CD14-positive monocyte (primary cell): ENCODE results near the gene SDK1. TPM values are rescaled to one million over a fixed set of nuclear protein-coding genes. Genes with fewer than 3 reads are reported as not detected.

Experiments used
- DNase-seq, 3 donors: peaks; one replicate each; pipeline ENCODE4 v3.0.0-alpha.2; 2011 to 2022
- H2AFZ ChIP-seq: 2 replicates; pipeline ENCODE4 v1.6.0; 2012; ENCODE audit warnings: mild to moderate bottlenecking, low read depth, low read length, inconsistent platforms; ENCODE audit not compliant: insufficient read depth, poor library complexity, severe bottlenecking
- H3K27ac ChIP-seq, 2 donors: 1 replicate in 1 of 2; 2 replicates in 1 of 2; pipeline ENCODE4 v1.5.1; 2012 to 2013; ENCODE audit warnings: low read length in 2 of 2, control low read depth in 1 of 2, inconsistent platforms in 1 of 2, low read depth in 1 of 2, mild to moderate bottlenecking in 1 of 2
- H3K27me3 ChIP-seq, 2 donors: one replicate each; pipeline versions ENCODE4 v1.6.0 to v1.6.1; 2011 to 2013; ENCODE audit warnings: low read length in 2 of 2; ENCODE audit not compliant: control insufficient read depth in 2 of 2, insufficient read depth in 2 of 2
- H3K36me3 ChIP-seq, 2 donors: replicated peaks in 1 of 2; 1 replicate in 1 of 2; 2 replicates in 1 of 2; pipeline versions ENCODE4 v1.5.1 to v1.6.1; 2012 to 2013; ENCODE audit warnings: low read length in 2 of 2, control low read depth in 1 of 2, inconsistent platforms in 1 of 2, mild to moderate bottlenecking in 1 of 2; ENCODE audit not compliant: insufficient read depth in 2 of 2, control insufficient read depth in 1 of 2
- H3K4me1 ChIP-seq, 2 donors: 1 replicate in 1 of 2; 2 replicates in 1 of 2; pipeline versions ENCODE4 v1.5.1 to v1.6.1; 2012 to 2013; ENCODE audit warnings: low read length in 2 of 2, control low read depth in 1 of 2, inconsistent platforms in 1 of 2, mild to moderate bottlenecking in 1 of 2, moderate library complexity in 1 of 2; ENCODE audit not compliant: insufficient read depth in 2 of 2, control insufficient read depth in 1 of 2
- H3K4me2 ChIP-seq: replicated peaks from 2 replicates; pipeline ENCODE3; 2012; ENCODE audit warnings: low read length, moderate library complexity, mild to moderate bottlenecking; ENCODE audit not compliant: poor library complexity, severe bottlenecking; ENCODE audit errors: extremely low read depth
- H3K4me3 ChIP-seq, 3 experiments: fragments of 200-600 bp in 1 of 3; sonication (generic) in 1 of 3; replicated peaks in 1 of 3; 1 replicate in 2 of 3; 2 replicates in 1 of 3; pipeline ENCODE4 v1.5.1; 2011 to 2013; ENCODE audit warnings: low read length in 3 of 3, mild to moderate bottlenecking in 3 of 3, control low read depth in 2 of 3, low read depth in 2 of 3, inconsistent platforms in 1 of 3, moderate library complexity in 1 of 3
- H3K79me2 ChIP-seq: 2 replicates; pipeline ENCODE4 v1.6.0; 2012; ENCODE audit warnings: mild to moderate bottlenecking, control low read depth, inconsistent platforms, low read length, moderate library complexity; ENCODE audit not compliant: insufficient read depth
- H3K9ac ChIP-seq: 2 replicates; pipeline ENCODE4 v1.6.0; 2017; ENCODE audit warnings: low read length, mild to moderate bottlenecking; ENCODE audit not compliant: insufficient read depth, poor library complexity, severe bottlenecking
- H3K9me3 ChIP-seq, 2 donors: replicated peaks in 1 of 2; 1 replicate in 1 of 2; 2 replicates in 1 of 2; pipeline versions ENCODE4 v1.5.1 to v1.6.1; 2012 to 2013; ENCODE audit warnings: low read length in 2 of 2, control low read depth in 1 of 2; ENCODE audit not compliant: control insufficient read depth in 1 of 2, insufficient read depth in 1 of 2
- H4K20me1 ChIP-seq: 2 replicates; pipeline ENCODE4 v1.6.0; 2012; ENCODE audit warnings: mild to moderate bottlenecking, low read length, control low read depth, moderate library complexity; ENCODE audit not compliant: insufficient read depth
- H3K27ac Mint-ChIP-seq, 7 donors: one replicate each; pipeline ENCODE4 v1.8.0; 2020; ENCODE audit warnings: mild to moderate bottlenecking in 7 of 7, mixed read lengths in 7 of 7, moderate library complexity in 6 of 7, inconsistent platforms in 2 of 7
- H3K27me3 Mint-ChIP-seq, 3 donors: one replicate each; pipeline ENCODE4 v1.8.0; 2021 to 2022; ENCODE audit warnings: low read depth in 3 of 3, mild to moderate bottlenecking in 3 of 3, mixed read lengths in 3 of 3, moderate library complexity in 3 of 3, inconsistent platforms in 1 of 3
- H3K36me3 Mint-ChIP-seq, 2 donors: one replicate each; pipeline ENCODE4 v1.8.0; 2020; ENCODE audit warnings: mixed read lengths in 2 of 2, inconsistent platforms in 1 of 2, mild to moderate bottlenecking in 1 of 2
- H3K4me1 Mint-ChIP-seq: one replicate; pipeline ENCODE4 v1.8.0; 2020; ENCODE audit warnings: mild to moderate bottlenecking, mixed read lengths
- H3K4me3 Mint-ChIP-seq, 2 donors: one replicate each; pipeline ENCODE4 v1.8.0; 2020; ENCODE audit warnings: mild to moderate bottlenecking in 2 of 2, mixed read lengths in 2 of 2, moderate library complexity in 1 of 2
- H3K9me3 Mint-ChIP-seq, 7 donors: one replicate each; pipeline ENCODE4 v1.8.0; 2020 to 2022; ENCODE audit warnings: mixed read lengths in 7 of 7, mild to moderate bottlenecking in 6 of 7, moderate library complexity in 6 of 7, inconsistent platforms in 2 of 7
- CTCF ChIP-seq: fragments of 200-600 bp; IDR thresholded peaks from one replicate; pipeline ENCODE4 v1.8.0; 2022; ENCODE audit warnings: antibody characterized with exemption, mild to moderate bottlenecking
- WGBS: methylation state at CpG from one replicate; pipeline ENCODE4 v1.1.5; 2013; ENCODE audit warnings: missing lambda C conversion rate; ENCODE audit not compliant: insufficient coverage; 5-methylcytosine and 5-hydroxymethylcytosine counted together
- intact Hi-C, 2 donors: fragments of 100-400 bp; cut with micrococcal nuclease; formaldehyde crosslinking; loops; one replicate each; pipeline versions ENCODE4 v1.15.0 to v1.15.1; 2023
- polyA plus RNA-seq, 3 donors: library from polyadenylated mRNA; depleted of rRNA in 1 of 3; unstranded in 2 of 3; stranded (reverse) in 1 of 3; fragments of 300-500 nt in 2 of 3; fragments of >200 nt in 1 of 3; fragmentation: Illumina TruSeq in 2 of 3; gene quantifications; 1 replicate in 2 of 3; 2 replicates in 1 of 3; pipeline ENCODE4 v1.2.3, GENCODE V29; 2012 to 2021

Gene SDK1
- polyA plus RNA-seq, 3 donors: 0.01 TPM; not detected in 2

GRCh38 chr7:3879355-3880075, 578.5 kb downstream of the SDK1 start:
- H3K79me2 ChIP-seq: no peaks in the 10 kb centered on the region
- Mint-ChIP-seq H3K27ac (no peak overlapping the region), H3K36me3 (no peaks in the 10 kb centered on the region), H3K27me3 (peaks cover 0 to 1% (median 0%) of the 10 kb centered on the region in 3 donors), H3K4me1 (no peaks in the 10 kb centered on the region), H3K9me3 (peaks cover 0 to 20% (median 8%) of the 10 kb centered on the region in 7 donors), H3K4me3 (no peak overlapping the region)
- 95% methylated on average over 9 of the region's 14 CpGs for WGBS
- H3K27me3 ChIP-seq: no peaks in the 10 kb centered on the region
- no peak for DNase-seq
- H3K9ac ChIP-seq: no peak overlapping the region
- H3K27ac ChIP-seq: no peak overlapping the region
- no peaks in the 10 kb centered on the region for H3K4me1 ChIP-seq
- no peak overlapping the region for H3K4me2 ChIP-seq
- no peak overlapping the region for H2AFZ ChIP-seq
- no peak for TF ChIP-seq CTCF
- intact Hi-C loops: no loop called here
- H4K20me1 ChIP-seq: no peaks in the 10 kb centered on the region
- H3K36me3 ChIP-seq: no peaks in the 10 kb centered on the region
- peaks cover 7 to 18% of the 10 kb centered on the region in 2 donors for H3K9me3 ChIP-seq
- no peak overlapping the region for H3K4me3 ChIP-seq

- H3K27me3 Mint-ChIP-seq: peaks cover 0 to 1% (median 0%) of the 10 kb centered on the region in 3 donors
- no peak for DNase-seq
- peaks cover 0 to 19% of the 10 kb centered on the region in 2 donors for H3K9me3 ChIP-seq
- no peak overlapping the region for H3K9ac ChIP-seq
- TF ChIP-seq CTCF: no peak
- no peaks in the 10 kb centered on the region for H3K27me3 ChIP-seq
- H3K27ac ChIP-seq: no peak overlapping the region
- H2AFZ ChIP-seq: no peak overlapping the region
- no peaks in the 10 kb centered on the region for H4K20me1 ChIP-seq
- intact Hi-C loops: no loop called here
- H3K4me3 Mint-ChIP-seq: no peak overlapping the region
- no peaks in the 10 kb centered on the region for H3K36me3 ChIP-seq
- H3K36me3 Mint-ChIP-seq: no peaks in the 10 kb centered on the region
- H3K79me2 ChIP-seq: no peaks in the 10 kb centered on the region
- H3K4me2 ChIP-seq: no peak overlapping the region
- H3K4me3 ChIP-seq: no peak overlapping the region
- peaks cover 2 to 25% (median 6%) of the 10 kb centered on the region in 7 donors for H3K9me3 Mint-ChIP-seq
- no peak overlapping the region for H3K27ac Mint-ChIP-seq
- WGBS: 95% methylated on average over 16 of the region's 26 CpGs
- no peaks in the 10 kb centered on the region for H3K4me1 Mint-ChIP-seq
- no peaks in the 10 kb centered on the region for H3K4me1 ChIP-seq
These were observed 579.4 kb downstream of the SDK1 start for GRCh38 chr7:3880228-3880987.
